ENCODE data around the gene CCND1. TPM values are rescaled to one million over a fixed set of nuclear protein-coding genes. Genes with fewer than 3 reads are reported as not detected.

CCND1 gene
- total and polyA plus RNA-seq, 10 of the 15 experiments (the other 5 are each of a cell fraction or from before 2014, with no cell fraction given): 0.09 to 6.6 (median 0.59) TPM; not detected in 2

DNA sequence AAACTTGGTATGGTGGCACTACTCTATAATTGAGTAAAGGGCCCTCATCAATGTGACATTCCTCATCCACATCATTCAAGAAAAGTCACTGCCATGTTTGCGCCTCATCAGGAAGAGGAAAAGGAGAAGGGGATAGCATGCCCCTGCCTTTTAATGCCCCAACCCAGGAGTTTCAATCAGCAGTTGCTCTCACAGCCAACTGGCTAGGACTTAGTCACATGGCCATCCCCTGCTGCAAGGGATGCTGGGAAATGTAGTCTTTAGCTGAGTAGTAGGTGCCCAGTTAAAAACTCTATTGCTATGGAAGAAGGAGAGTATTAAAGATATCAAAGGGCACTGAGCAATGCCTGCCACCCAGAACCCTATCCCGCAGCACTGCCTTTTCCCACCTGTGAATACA is 10.9 kb upstream of the CCND1 start:
- ChIA-PET POLR2A (no interaction called here), RAD21 (ENCODE audit: unreplicated experiment) (no interaction called here), CTCF (no interaction called here), SMC1A (ENCODE audit: uncharacterized antibody, unreplicated experiment) (no interaction called here)
- DNase-seq (ENCODE audit: low read depth, low spot score) (no peak), FAIRE-seq (no peak), ATAC-seq (no peak)
- TF ChIP-seq YY1 (IDR thresholded peaks at IDR 0.05; ENCODE audit: low read depth, low read length) (no peak), IKZF1 (conservative IDR thresholded peaks at IDR 0.05) (no peak), PAX5 (IDR thresholded peaks at IDR 0.05; ENCODE audit: borderline replicate concordance, low read depth, low read length) (no peak), SMAD1 (IDR thresholded peaks at IDR 0.05; ENCODE audit: low read depth, partially characterized antibody) (no peak), HDGF (IDR thresholded peaks at IDR 0.05) (no peak), SIX5 (IDR thresholded peaks at IDR 0.05; ENCODE audit: low read depth, low read length, severe bottlenecking) (peak; percentile 43), KAT2A (conservative IDR thresholded peaks at IDR 0.05; ENCODE audit: control insufficient read depth, low read depth, low read length) (no peak), SMAD5 (IDR thresholded peaks at IDR 0.05; ENCODE audit: low read depth) (no peak), ZNF622 (IDR thresholded peaks at IDR 0.05) (no peak), SUZ12 (IDR thresholded peaks at IDR 0.05; ENCODE audit: unreplicated experiment) (no peak), BRCA1 (IDR thresholded peaks at IDR 0.05; ENCODE audit: low read depth, low read length) (no peak), POLR2A (IDR thresholded peaks at IDR 0.05; ENCODE audit: low read depth, low read length) (no peak), EED (IDR thresholded peaks at IDR 0.05; ENCODE audit: low read depth) (no peak), PAX8 (IDR thresholded peaks at IDR 0.05) (no peak), NKRF (conservative IDR thresholded peaks at IDR 0.05) (no peak), ZNF384 (IDR thresholded peaks at IDR 0.05; ENCODE audit: borderline replicate concordance, low read depth, low read length) (no peak), USF1 (IDR thresholded peaks at IDR 0.05; ENCODE audit: borderline replicate concordance, extremely low read length, insufficient read depth, low read depth, low read length) (peak; percentile 55), EGR1 (IDR thresholded peaks at IDR 0.05; ENCODE audit: borderline replicate concordance in 1 of 2, low read depth in 2 of 2, low read length in 2 of 2) (no peak), ATF3 (IDR thresholded peaks at IDR 0.05; ENCODE audit: borderline replicate concordance, extremely low read depth, low read depth, low read length) (0 out of 2 replicates have a peak, but pooled peaks have one; percentile 20), NFYB (IDR thresholded peaks at IDR 0.05; ENCODE audit: insufficient read depth, low read depth, low read length) (0 out of 2 replicates have a peak, but pooled peaks have one; percentile 12), FOS (IDR thresholded peaks at IDR 0.05; ENCODE audit: borderline replicate concordance, extremely low read depth, insufficient read length) (no peak)
- H3K36me3 ChIP-seq (ENCODE audit: control insufficient read depth in 2 of 2, insufficient read depth in 2 of 2, low read length in 1 of 2): no peaks in the 10 kb centered on the region; a peak in 1 of 4 replicates
- intact Hi-C loops (cut with micrococcal nuclease; ENCODE audit: unreplicated experiment): no loop called here
- H3K4me3 ChIP-seq: no peak overlapping the region
- in situ Hi-C loops (cut with MboI): no loop called here
- no peaks in the 10 kb centered on the region; the same call in 2 of the 3 replicates for H3K9me3 ChIP-seq (replicated peaks; ENCODE audit: control insufficient read depth, insufficient read depth, low read length)
- H3K4me2 ChIP-seq (ENCODE audit: control insufficient read depth, insufficient read depth): no peak overlapping the region
- BruUV-seq (replicated peaks): no TSS peak
- WGBS (ENCODE audit: insufficient coverage, insufficient replicate concordance, low lambda C conversion rate, missing lambda C conversion rate): 43% methylated on average over 2 of the region's 2 CpGs
- H2AFZ ChIP-seq (ENCODE audit: control insufficient read depth, low read depth, low read length): no peak overlapping the region
- H3K4me1 ChIP-seq (ENCODE audit: control insufficient read depth, insufficient read depth, low read length): no peaks in the 10 kb centered on the region
- H3K9ac ChIP-seq (ENCODE audit: control insufficient read depth, insufficient read depth, low read length): no peak overlapping the region
- H4K20me1 ChIP-seq (ENCODE audit: control insufficient read depth, insufficient read depth): no peaks in the 10 kb centered on the region
- H3K27me3 ChIP-seq (replicated peaks in 1 of 2; ENCODE audit: control insufficient read depth in 2 of 2, insufficient read depth in 2 of 2, low read length in 1 of 2): no peaks in the 10 kb centered on the region; a peak in 1 of 4 replicates
- no peak overlapping the region for H3K27ac ChIP-seq (ENCODE audit: control insufficient read depth, insufficient read depth)
- H3K79me2 ChIP-seq (ENCODE audit: control insufficient read depth, insufficient read depth, low read length): no peaks in the 10 kb centered on the region
